Naive thymus-derived CD4-positive, alpha-beta T cell (primary cell): ENCODE data around the gene TRAF7. TPM values are rescaled to one million over a fixed set of nuclear protein-coding genes. Genes with fewer than 3 reads are reported as not detected.
"Not testable (repeated sequence)": the region's sequence is repeated elsewhere in the genome, so short reads cannot be mapped to it uniquely, and the experiment has no call there.

Source experiments
- ATAC-seq: fragments of 150-1000 bp; cut with Tn5 transposase; 2 replicates; pipeline ENCODE4 v1.10.0; 2021; ENCODE audit warnings: mild to moderate bottlenecking, moderate library complexity
- CTCF ChIA-PET: fragments of 350-600 bp; sonication (Branson Sonifier 250); formaldehyde crosslinking; loops from one replicate; lab custom pipeline; 2021; ENCODE audit warnings: antibody characterized with exemption; lab: Charles Lee
- POLR2A ChIA-PET: fragments of 350-600 bp; sonication (Branson Sonifier 250); formaldehyde crosslinking; loops from one replicate; lab custom pipeline; 2021; ENCODE audit warnings: antibody characterized with exemption, inconsistent platforms; lab: Charles Lee
- DNase-seq, 9 donors: peaks; one replicate each; pipeline versions ENCODE4 v3.0.0 to v3.0.0-alpha.2; 2020 to 2022; ENCODE audit warnings: mixed read lengths in 1 of 9
- H3K27ac ChIP-seq: one replicate; pipeline ENCODE4 v1.7.0; 2013; ENCODE audit warnings: mild to moderate bottlenecking, low read depth, low read length, moderate library complexity
- H3K27me3 ChIP-seq, 2 donors: one replicate each; pipeline ENCODE4 v1.7.0; 2013; ENCODE audit warnings: low read length in 2 of 2, mild to moderate bottlenecking in 2 of 2, moderate library complexity in 2 of 2; ENCODE audit not compliant: control insufficient read depth in 2 of 2, insufficient read depth in 2 of 2
- H3K36me3 ChIP-seq, 3 experiments: 1 replicate in 2 of 3; 2 replicates in 1 of 3; pipeline ENCODE4 v1.7.0; 2013; ENCODE audit warnings: low read length in 3 of 3, mild to moderate bottlenecking in 3 of 3, moderate library complexity in 1 of 3; ENCODE audit not compliant: insufficient read depth in 3 of 3, control insufficient read depth in 2 of 3
- H3K4me1 ChIP-seq, 2 donors: one replicate each; pipeline ENCODE4 v1.7.0; 2013; ENCODE audit warnings: low read length in 2 of 2, mild to moderate bottlenecking in 2 of 2, moderate library complexity in 1 of 2; ENCODE audit not compliant: control insufficient read depth in 2 of 2, insufficient read depth in 2 of 2
- H3K4me3 ChIP-seq: 2 replicates; pipeline ENCODE4 v1.7.0; 2013; ENCODE audit warnings: mild to moderate bottlenecking, low read length
- H3K9me3 ChIP-seq, 3 experiments: 1 replicate in 2 of 3; 2 replicates in 1 of 3; pipeline ENCODE4 v1.7.0; 2013; ENCODE audit warnings: low read length in 3 of 3; ENCODE audit not compliant: control insufficient read depth in 2 of 3
- H3K27ac Mint-ChIP-seq, 9 donors: one replicate each; pipeline ENCODE4 v1.8.0; 2020 to 2022; ENCODE audit warnings: mixed read lengths in 9 of 9, mild to moderate bottlenecking in 8 of 9, moderate library complexity in 5 of 9, inconsistent platforms in 2 of 9
- H3K27me3 Mint-ChIP-seq, 5 donors: one replicate each; pipeline ENCODE4 v1.8.0; 2021 to 2022; ENCODE audit warnings: mixed read lengths in 5 of 5, mild to moderate bottlenecking in 1 of 5
- H3K36me3 Mint-ChIP-seq, 5 donors: one replicate each; pipeline ENCODE4 v1.8.0; 2020 to 2022; ENCODE audit warnings: mixed read lengths in 5 of 5, mild to moderate bottlenecking in 3 of 5, inconsistent platforms in 1 of 5
- H3K4me1 Mint-ChIP-seq, 7 donors: one replicate each; pipeline ENCODE4 v1.8.0; 2020 to 2022; ENCODE audit warnings: mixed read lengths in 7 of 7, mild to moderate bottlenecking in 3 of 7, inconsistent platforms in 1 of 7
- H3K4me3 Mint-ChIP-seq, 10 donors: one replicate each; pipeline ENCODE4 v1.8.0; 2020 to 2022; ENCODE audit warnings: mild to moderate bottlenecking in 10 of 10, mixed read lengths in 10 of 10, moderate library complexity in 6 of 10, inconsistent platforms in 2 of 10
- H3K9me3 Mint-ChIP-seq, 11 donors: one replicate each; pipeline ENCODE4 v1.8.0; 2020 to 2022; ENCODE audit warnings: mixed read lengths in 11 of 11, mild to moderate bottlenecking in 4 of 11, inconsistent platforms in 1 of 11, moderate library complexity in 1 of 11
- intact Hi-C, 2 donors: fragments of 100-400 bp; cut with micrococcal nuclease; formaldehyde crosslinking; loops; one replicate each; pipeline ENCODE4 v1.15.1; 2023
- polyA plus RNA-seq, 2 donors: library from polyadenylated mRNA; unstranded; fragments of 300-500 nt; fragmentation: Illumina TruSeq; gene quantifications; one replicate each; pipeline ENCODE4 v1.2.3, GENCODE V29; 2021
- total RNA-seq, 6 experiments: library from RNA in 5 of 6; stranded (reverse) in 5 of 6; gene quantifications; 1 replicate in 5 of 6; 2 replicates in 1 of 6; pipeline ENCODE4 v1.2.3 and lab custom pipeline; 2021 to 2026

TRAF7 gene
- total and polyA plus RNA-seq, 7 experiments from 2014 or later = 4.8 to 58.3 (median 34.8) TPM

- CTCF ChIA-PET, H3K36me3 Mint-ChIP-seq: not testable (repeated sequence)
These were observed 40.5 kb upstream of the TRAF7 start for GRCh38 chr16:2114885-2115590.

DNA sequence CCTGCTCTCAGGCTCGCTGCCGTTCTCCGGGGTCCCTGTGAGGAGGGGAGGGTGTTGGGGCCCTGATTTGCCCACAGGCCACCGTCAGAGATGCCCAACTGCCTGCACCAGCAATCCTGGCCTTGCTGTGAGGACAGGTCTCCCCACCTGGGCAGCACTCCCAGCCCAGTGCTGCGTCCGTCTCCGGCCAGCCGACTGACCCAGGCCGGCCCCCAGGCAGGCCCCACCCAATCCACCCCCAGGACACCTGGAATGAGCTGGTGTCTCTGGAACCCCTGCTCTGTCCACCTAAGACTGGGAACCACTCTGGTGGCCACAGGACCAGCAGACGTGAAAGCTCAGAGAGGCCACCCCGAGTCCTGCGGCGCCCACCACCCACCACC lies 40.0 kb upstream of the TRAF7 start:
- ATAC-seq (no peak), DNase-seq (no peak)
- intact Hi-C loops = no loop called here
- no peak overlapping the region for H3K27ac Mint-ChIP-seq
- H3K4me3 ChIP-seq = no peak overlapping the region
- H3K27me3 ChIP-seq = no peaks in the 10 kb centered on the region
- CTCF ChIA-PET = no interaction called here
- H3K4me1 Mint-ChIP-seq = peaks cover 0 to 5% (median 4%) of the 10 kb centered on the region in 7 donors
- no peak overlapping the region for H3K27ac ChIP-seq
- H3K36me3 ChIP-seq = peaks cover 0 to 25% (median 0%) of the 10 kb centered on the region in 3 experiments
- H3K4me1 ChIP-seq = no peaks in the 10 kb centered on the region
- POLR2A ChIA-PET = no interaction called here
- H3K9me3 Mint-ChIP-seq = no peaks in the 10 kb centered on the region
- no peaks in the 10 kb centered on the region for H3K36me3 Mint-ChIP-seq
- no peak overlapping the region for H3K4me3 Mint-ChIP-seq
- no peaks in the 10 kb centered on the region for H3K9me3 ChIP-seq
- no peaks in the 10 kb centered on the region for H3K27me3 Mint-ChIP-seq

More at GRCh38 chr16:2114885-2115590, 40.5 kb upstream of the TRAF7 start:
- peaks cover 0 to 25% (median 0%) of the 10 kb centered on the region in 3 experiments for H3K36me3 ChIP-seq
- H3K4me1 ChIP-seq, H3K9me3 ChIP-seq, H3K27me3 Mint-ChIP-seq, POLR2A ChIA-PET, intact Hi-C loops, H3K27ac ChIP-seq, H3K4me3 Mint-ChIP-seq, H3K9me3 Mint-ChIP-seq, H3K4me1 Mint-ChIP-seq, H3K4me3 ChIP-seq, H3K27me3 ChIP-seq, DNase-seq, ATAC-seq: not testable (repeated sequence)
- peak overlapping the region in 1 of 9 donors; percentile 25 for H3K27ac Mint-ChIP-seq

DNA sequence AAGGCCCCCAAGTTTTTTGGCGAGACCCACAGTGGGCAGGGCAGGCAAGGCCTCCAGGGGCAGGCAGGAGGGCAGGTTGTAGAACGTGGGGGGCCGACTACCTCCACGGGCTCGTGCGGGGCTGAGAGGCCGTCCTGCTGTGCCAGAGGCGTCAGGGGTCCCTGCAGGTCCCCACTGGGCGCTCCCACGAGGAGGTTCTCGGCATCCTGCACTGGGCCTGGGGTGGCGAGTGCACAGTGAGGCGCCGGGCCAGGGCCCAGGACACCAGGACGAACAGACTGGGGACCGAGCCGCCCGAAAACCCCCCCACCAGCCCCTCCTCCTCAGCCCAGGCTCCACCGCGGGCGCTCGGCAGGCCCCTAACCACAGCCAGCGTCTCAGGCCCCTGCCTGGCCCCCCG lies 39.2 kb upstream of the TRAF7 start:
- CTCF ChIA-PET, H3K27ac ChIP-seq, H3K27ac Mint-ChIP-seq, H3K27me3 Mint-ChIP-seq, H3K9me3 ChIP-seq, DNase-seq, intact Hi-C loops, H3K36me3 Mint-ChIP-seq, POLR2A ChIA-PET, ATAC-seq, H3K27me3 ChIP-seq, H3K9me3 Mint-ChIP-seq, H3K4me3 Mint-ChIP-seq, H3K4me3 ChIP-seq, H3K4me1 ChIP-seq: not testable (repeated sequence)
- peaks cover 0 to 12% (median 9%) of the 10 kb centered on the region in 7 donors for H3K4me1 Mint-ChIP-seq
- peaks cover 0 to 17% (median 0%) of the 10 kb centered on the region in 3 experiments for H3K36me3 ChIP-seq

GRCh38 chr16:2117341-2117740 lies 38.2 kb upstream of the TRAF7 start:
- H3K36me3 Mint-ChIP-seq, H3K4me3 ChIP-seq, H3K27ac ChIP-seq, DNase-seq, ATAC-seq, H3K27me3 Mint-ChIP-seq, POLR2A ChIA-PET, H3K4me3 Mint-ChIP-seq, H3K9me3 ChIP-seq, intact Hi-C loops, H3K27ac Mint-ChIP-seq, CTCF ChIA-PET, H3K27me3 ChIP-seq, H3K9me3 Mint-ChIP-seq, H3K4me1 ChIP-seq: not testable (repeated sequence)
- peaks cover 0 to 13% (median 0%) of the 10 kb centered on the region in 3 experiments for H3K36me3 ChIP-seq
- H3K4me1 Mint-ChIP-seq = peaks cover 0 to 14% (median 9%) of the 10 kb centered on the region in 7 donors

DNA sequence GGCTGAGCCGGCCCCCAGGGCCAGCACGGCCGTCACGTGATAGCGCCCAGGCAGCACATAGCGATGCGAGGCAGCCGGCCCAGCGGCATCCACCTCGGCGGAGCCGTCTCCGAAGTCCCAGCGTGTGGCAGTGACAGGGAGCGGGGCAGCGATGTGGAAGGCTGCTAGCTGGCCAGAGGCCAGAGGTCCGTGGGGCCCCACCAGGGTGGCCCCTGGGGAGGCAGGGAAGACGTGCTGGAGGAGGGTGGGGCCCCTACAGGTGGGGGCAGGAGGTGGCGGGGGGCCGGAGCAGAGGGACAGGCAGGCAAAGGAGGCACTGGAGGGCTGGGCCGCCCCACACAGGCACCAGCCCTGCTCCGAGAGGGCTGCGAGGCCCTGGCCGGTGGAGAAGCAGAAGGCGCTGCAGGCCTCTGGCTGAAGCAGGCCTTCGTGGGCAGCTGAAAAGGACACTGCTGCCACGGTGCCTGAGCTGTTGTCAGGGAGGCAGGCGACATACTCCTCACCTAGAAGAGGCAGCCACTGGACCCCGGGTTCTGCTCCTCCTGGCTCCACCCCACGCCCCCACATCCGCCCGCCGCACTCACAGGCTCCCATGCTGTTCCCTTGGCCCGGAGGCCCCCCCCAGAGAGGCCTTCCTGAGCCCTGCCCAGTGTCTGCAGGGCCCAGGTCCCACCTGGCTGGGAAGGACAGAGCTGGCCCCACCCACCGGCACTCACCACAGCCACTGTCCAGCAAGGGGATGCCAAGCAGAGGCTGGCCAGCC lies 37.4 kb upstream of the TRAF7 start:
- H3K4me3 Mint-ChIP-seq, POLR2A ChIA-PET, H3K36me3 ChIP-seq, H3K9me3 Mint-ChIP-seq, H3K9me3 ChIP-seq, intact Hi-C loops, H3K27me3 ChIP-seq, H3K27ac ChIP-seq, CTCF ChIA-PET, ATAC-seq, DNase-seq, H3K4me3 ChIP-seq, H3K27me3 Mint-ChIP-seq, H3K27ac Mint-ChIP-seq, H3K4me1 ChIP-seq, H3K36me3 Mint-ChIP-seq: not testable (repeated sequence)
- H3K4me1 Mint-ChIP-seq = peaks cover 0 to 14% (median 9%) of the 10 kb centered on the region in 7 donors

GRCh38 chr16:2121325-2121724 lies 34.3 kb upstream of the TRAF7 start:
- not testable (repeated sequence) for H3K4me1 ChIP-seq, H3K27me3 ChIP-seq, H3K4me3 ChIP-seq, H3K36me3 ChIP-seq, H3K9me3 ChIP-seq, H3K36me3 Mint-ChIP-seq, H3K9me3 Mint-ChIP-seq, H3K27ac ChIP-seq, H3K27me3 Mint-ChIP-seq
- H3K27ac Mint-ChIP-seq = peak overlapping the region in 1 of 9 donors; percentile 38
- POLR2A ChIA-PET = interaction anchor here (0.8 kb wide), 1 partner anchor 34 kb away, joined by 4 read pairs; no protein-coding TSS in a partner anchor
- DNase-seq (peak in 5 of 9 donors; percentile 22 to 34 (median 29)), ATAC-seq (peak; percentile 64)
- intact Hi-C loops = loop anchor here (1.0 kb wide), 1 partner anchor 19 kb away; no protein-coding TSS in a partner anchor
- H3K4me1 Mint-ChIP-seq = peaks cover 0 to 25% (median 16%) of the 10 kb centered on the region in 7 donors
- peak overlapping the region in 1 of 10 donors; percentile 47 for H3K4me3 Mint-ChIP-seq
- CTCF ChIA-PET = interaction anchor here (0.6 to 1.5 kb wide), 3 partner anchors 19 to 554 kb away, joined by 3 to 12 read pairs (median 3); no protein-coding TSS in a partner anchor
